ENCODE results near the gene OR7D2. TPM values are rescaled to one million over a fixed set of nuclear protein-coding genes. Genes with fewer than 3 reads are reported as not detected.

The OR7D2 gene
- total RNA-seq, 1 experiment from 2014 or later: 0.05 TPM

- DNase-seq (ENCODE audit: low read depth): peak; percentile 59
Measured at GRCh38 chr19:9205501-9206113, 26.8 kb downstream of the OR7D2 start.

GRCh38 chr19:9219489-9219888 is 40.7 kb downstream of the OR7D2 start, which contains the start of gene OR7D4:
OR7D4 (minus strand) TSS chr19:9219589; CDS start chr19:9214837, 4,752 bp downstream.
- no peak for DNase-seq (ENCODE audit: low read depth)

Other genes with a start within 250 kb of the OR7D2 start
- not detected in 2 replicates for gene MUC16, start 168.6 kb upstream of the OR7D2 start, total RNA-seq (2014; rRNA removed; shearing (Covaris generic))
- gene OR1M1, start 91.9 kb upstream of the OR7D2 start, total RNA-seq (2014; rRNA removed; shearing (Covaris generic)): not detected in 2 replicates
- gene OR7G2, start 71.5 kb upstream of the OR7D2 start, total RNA-seq (2014; rRNA removed; shearing (Covaris generic)): not detected in 2 replicates
- gene OR7G1, start 63.2 kb upstream of the OR7D2 start, total RNA-seq (2014; rRNA removed; shearing (Covaris generic)): not detected in 2 replicates
- gene OR7G3, start 52.0 kb upstream of the OR7D2 start, total RNA-seq (2014; rRNA removed; shearing (Covaris generic)): not detected in 2 replicates
- gene ZNF317, start 38.6 kb upstream of the OR7D2 start, total RNA-seq (2014; rRNA removed; shearing (Covaris generic)): 15.9 and 26.5 TPM in 2 replicates
- not detected in 2 replicates for gene OR7D4, start 40.6 kb downstream of the OR7D2 start, total RNA-seq (2014; rRNA removed; shearing (Covaris generic))
- not detected in 2 replicates for gene OR7E24, start 72.0 kb downstream of the OR7D2 start, total RNA-seq (2014; rRNA removed; shearing (Covaris generic))
- gene ZNF699, start 130.9 kb downstream of the OR7D2 start, total RNA-seq (2014; rRNA removed; shearing (Covaris generic)): 5.9 and 18.5 TPM in 2 replicates
- 7.0 and 13.5 TPM in 2 replicates for gene ZNF559, start 145.2 kb downstream of the OR7D2 start, total RNA-seq (2014; rRNA removed; shearing (Covaris generic))
- gene ZNF177, start 184.0 kb downstream of the OR7D2 start, total RNA-seq (2014; rRNA removed; shearing (Covaris generic)): 3.1 and 4.0 TPM in 2 replicates

Data from M059J (cell line).